ENCODE data around the gene GPR65.

Gene GPR65

DNA sequence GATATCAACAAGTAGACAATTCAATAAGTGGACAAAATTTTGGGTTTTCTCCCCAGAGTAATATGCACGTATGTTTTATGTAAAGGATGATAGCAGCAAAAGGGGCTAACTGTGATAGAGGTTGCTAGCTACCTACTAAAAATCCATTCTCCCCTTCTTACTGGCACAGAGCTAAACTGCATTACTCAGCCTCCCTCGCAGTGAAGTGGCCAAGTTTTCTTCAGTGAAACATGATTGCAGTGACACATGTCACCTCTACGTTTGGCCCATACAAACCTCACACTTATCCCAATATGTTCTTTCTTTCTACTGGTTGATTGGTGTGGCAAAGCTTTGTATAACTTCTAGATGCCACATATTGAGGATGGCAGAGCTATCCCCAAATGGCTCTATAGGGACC lies 34.3 kb downstream of the GPR65 start:
- DNase-seq = no peak

DNA sequence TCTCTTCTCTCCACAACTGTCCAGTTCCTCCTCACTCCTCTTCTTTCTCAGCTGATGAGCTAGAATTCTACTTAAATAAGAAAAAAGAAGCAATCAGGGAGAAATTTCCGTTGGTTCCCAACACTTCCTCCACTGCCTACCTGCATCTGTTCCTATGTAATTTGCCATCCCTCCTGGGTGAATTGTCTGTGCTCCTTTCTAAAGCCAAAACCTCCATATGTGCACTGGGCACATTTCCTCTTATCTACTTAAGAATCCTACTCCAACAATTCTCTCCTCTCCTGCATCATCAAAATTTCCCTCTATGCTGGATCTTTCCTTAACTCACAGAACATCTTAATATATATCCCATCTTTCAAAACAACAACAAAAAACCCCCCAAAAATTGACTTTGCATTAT lies 35.2 kb downstream of the GPR65 start:
- no peak for DNase-seq
- TF ChIP-seq GATA1 (IDR thresholded peaks at IDR 0.05; ENCODE audit: low read depth, low read length) (no peak), POLR2A (IDR thresholded peaks at IDR 0.05; ENCODE audit: low read length) (no peak)

More for the DNA sequence above, 34.3 kb downstream of the GPR65 start:
- TF ChIP-seq POLR2A (IDR thresholded peaks at IDR 0.05; ENCODE audit: low read length) = no peak
- TF ChIP-seq GATA1 (IDR thresholded peaks at IDR 0.05; ENCODE audit: low read depth, low read length) = no peak

DNA sequence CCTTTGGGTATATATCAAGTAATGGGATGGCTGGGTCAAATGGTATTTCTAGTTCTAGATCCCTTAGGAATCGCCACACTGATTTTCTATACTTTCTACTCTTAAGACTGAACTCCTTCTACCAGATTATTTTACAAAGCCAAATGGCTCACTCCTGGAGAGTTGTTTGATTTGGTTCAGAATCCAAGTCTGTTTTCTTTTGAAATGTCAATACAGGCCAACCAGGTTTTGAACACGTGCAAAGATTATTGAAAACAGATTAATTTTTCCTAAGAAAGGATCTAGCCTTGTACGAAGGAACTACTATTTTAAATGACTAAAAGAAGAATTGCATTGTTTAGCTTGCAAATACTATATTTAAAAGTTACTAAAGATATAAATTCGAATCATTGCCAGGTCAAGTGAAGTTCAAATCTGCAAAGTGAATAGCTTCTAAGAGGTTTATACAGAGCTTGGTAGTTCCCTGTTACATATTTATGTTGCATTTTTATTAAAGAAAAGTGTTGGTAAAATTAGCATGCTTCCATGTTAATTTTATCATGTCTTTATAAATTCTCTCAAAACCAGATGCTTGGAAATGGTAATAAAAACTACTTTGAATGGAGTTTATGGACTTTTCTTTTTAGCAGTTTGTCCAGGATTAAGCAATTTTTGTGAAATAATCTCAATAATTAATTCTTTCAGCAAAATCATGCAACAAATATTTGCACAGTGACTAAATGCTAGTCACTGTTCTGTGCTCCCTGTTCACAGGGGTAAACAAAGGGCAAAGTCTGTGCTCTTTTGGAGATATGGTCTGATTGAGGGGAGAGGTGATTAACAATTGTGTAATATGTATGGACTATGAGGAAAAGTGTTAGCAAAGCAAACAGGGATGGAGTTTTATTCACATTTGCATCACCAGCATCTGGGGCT lies 38.9 kb downstream of the GPR65 start:
- TF ChIP-seq POLR2A (IDR thresholded peaks at IDR 0.05; ENCODE audit: low read length) (no peak), GATA1 (IDR thresholded peaks at IDR 0.05; ENCODE audit: low read depth, low read length) (no peak)
- DNase-seq = no peak

DNA sequence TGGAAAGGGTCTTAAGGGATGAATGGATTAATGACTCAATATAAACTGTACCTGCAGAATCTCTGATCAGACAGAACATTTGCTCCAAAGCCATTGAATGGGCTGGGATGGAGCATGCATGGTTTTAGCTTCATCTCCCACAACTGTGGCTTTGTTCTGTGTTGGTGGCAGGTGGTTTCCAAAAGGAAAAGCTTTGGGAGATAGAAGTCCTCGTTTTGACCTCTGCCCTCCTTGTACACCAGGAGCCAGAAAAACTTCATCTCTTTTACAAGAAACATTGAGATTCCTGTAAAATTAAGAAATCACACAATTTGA lies 39.5 kb downstream of the GPR65 start:
- TF ChIP-seq POLR2A (IDR thresholded peaks at IDR 0.05; ENCODE audit: low read length) (no peak), GATA1 (IDR thresholded peaks at IDR 0.05; ENCODE audit: low read depth, low read length) (no peak)
- no peak for DNase-seq

DNA sequence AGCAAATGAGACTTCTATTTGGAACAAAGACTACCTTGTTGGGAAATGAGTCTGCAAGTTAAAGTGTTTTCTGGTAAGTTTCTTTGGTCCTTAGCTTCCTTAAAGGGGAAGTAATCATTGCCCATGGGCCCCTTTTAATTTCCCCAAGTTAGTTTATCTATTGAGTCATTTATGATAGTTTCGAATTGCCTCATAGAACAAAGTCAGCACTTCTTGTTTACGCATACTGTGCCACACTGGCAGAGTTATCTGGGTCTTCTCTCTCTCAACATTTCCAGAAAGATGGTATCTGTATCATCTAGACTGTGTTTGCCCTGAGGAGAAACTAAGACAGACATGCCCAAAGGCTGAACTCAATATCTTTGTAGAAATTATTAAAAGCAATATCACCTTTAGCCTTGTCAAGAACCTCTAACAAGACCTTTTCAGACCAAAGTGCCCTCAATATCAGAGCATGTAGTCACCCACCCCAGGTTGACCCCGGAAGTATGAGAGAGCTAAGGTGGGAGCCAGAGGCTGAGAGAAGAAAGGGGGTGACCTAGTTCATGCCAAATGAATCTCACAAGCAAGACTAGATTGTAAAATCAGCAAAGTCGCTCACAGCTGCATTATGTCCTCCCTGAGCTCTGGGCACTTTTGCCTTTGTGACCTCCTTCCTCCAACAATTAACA lies 40.0 kb downstream of the GPR65 start:
- TF ChIP-seq GATA1 (IDR thresholded peaks at IDR 0.05; ENCODE audit: low read depth, low read length) (no peak), POLR2A (IDR thresholded peaks at IDR 0.05; ENCODE audit: low read length) (no peak)
- no peak for DNase-seq

DNA sequence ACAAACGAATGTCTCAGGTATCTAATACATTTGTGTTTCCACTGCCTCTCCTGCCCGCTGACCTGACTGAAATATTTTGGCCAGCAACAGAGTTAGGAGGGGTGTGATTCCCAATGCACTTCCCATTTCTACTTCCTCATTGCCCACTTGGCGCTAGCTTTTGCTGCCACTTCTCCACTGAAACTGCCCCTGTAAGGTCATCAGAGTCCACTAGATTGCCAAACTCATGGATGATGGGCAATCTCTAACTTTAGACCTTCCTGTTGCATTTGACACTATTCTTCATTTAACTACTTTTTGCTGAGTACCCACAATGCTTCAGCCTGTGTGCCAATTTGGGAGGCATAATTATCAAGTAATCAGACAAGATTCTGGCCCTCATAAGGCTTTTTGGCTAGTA lies 40.8 kb downstream of the GPR65 start:
- no peak for TF ChIP-seq GATA1 (IDR thresholded peaks at IDR 0.05; ENCODE audit: low read depth, low read length)
- TF ChIP-seq POLR2A (IDR thresholded peaks at IDR 0.05; ENCODE audit: low read length) = no peak
- no peak for DNase-seq

DNA sequence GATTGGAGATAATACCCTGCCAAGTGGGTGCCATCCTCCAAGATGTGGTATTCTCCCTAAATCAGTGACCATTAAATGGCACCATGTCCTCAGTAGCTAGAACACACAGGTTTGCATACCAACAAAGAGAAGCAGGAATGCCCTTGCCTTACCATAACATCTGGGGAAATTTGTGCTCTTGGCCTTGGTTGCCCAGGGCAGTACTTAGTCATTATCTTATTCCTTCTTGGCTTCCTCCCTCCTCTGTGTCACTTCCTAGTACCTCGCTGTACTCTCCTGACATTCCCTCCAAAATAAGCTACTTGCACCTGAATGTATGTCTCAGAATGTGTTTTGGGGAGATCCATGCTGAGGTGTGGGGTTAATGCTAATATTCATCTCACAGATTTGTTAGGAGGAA lies 43.4 kb downstream of the GPR65 start:
- DNase-seq = no peak
- TF ChIP-seq POLR2A (IDR thresholded peaks at IDR 0.05; ENCODE audit: low read length) (no peak), GATA1 (IDR thresholded peaks at IDR 0.05; ENCODE audit: low read depth, low read length) (no peak)

DNA sequence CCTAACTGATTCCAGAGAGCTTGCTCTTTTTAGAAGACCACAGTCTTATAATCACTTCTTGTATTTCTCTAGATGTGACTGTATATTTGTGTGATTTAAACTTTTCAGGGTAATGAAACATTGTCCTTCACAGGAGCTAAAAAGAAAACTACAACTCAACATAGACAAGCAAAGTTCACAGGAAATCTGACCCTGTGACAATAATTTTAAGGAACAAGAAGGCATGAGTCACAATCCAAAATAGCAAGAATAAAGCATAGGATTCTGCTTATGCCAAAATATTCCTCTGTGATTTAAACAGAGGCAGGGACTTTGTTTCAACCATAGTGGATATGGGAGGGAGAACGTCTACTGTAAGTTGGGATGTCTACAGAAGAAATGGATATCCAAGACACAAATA lies 44.3 kb downstream of the GPR65 start:
- TF ChIP-seq POLR2A (IDR thresholded peaks at IDR 0.05; ENCODE audit: low read length) (no peak), GATA1 (IDR thresholded peaks at IDR 0.05; ENCODE audit: low read depth, low read length) (no peak)
- no peak for DNase-seq

DNA sequence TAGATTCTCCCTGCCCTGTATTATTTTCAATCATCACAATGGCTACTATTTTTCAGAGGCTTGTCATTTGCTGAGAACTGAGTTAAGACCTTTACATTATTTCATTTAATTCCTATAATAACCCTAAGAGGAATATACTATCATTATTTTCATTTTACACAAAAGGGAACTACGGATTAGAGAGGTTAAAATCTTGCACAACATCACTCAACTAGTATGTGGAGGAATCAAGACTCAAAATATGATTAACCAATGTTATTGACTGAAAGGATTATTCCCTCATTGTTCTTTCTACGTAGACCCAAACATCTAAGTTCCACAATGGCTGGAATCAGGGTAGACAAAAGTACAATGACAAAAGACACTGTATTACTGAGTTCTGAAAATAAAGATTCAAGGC lies 45.0 kb downstream of the GPR65 start:
- DNase-seq = no peak
- TF ChIP-seq GATA1 (IDR thresholded peaks at IDR 0.05; ENCODE audit: low read depth, low read length) = no peak

DNA sequence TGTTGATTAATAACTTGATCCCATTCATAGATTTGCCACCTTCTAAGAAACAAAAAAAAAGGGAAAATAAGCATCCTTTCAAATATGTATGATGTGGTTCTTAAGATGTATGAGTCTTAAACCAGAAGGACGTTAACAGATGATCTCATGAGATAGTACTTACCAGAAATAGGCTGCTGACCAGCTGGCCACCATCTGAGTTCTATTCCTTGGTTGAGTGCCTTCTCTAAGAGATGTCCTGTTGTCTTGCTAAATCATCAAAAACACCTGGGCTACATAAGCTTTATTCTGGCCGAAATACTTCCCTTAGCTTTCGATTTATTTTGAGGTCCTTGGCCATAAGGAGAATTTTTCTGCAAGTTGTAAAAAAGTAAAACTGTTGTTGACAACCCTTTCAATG lies 55.6 kb downstream of the GPR65 start:
- DNase-seq = no peak
- no peak for TF ChIP-seq POLR2A (IDR thresholded peaks at IDR 0.05; ENCODE audit: low read length)
- no peak for TF ChIP-seq GATA1 (IDR thresholded peaks at IDR 0.05; ENCODE audit: low read depth, low read length)

DNA sequence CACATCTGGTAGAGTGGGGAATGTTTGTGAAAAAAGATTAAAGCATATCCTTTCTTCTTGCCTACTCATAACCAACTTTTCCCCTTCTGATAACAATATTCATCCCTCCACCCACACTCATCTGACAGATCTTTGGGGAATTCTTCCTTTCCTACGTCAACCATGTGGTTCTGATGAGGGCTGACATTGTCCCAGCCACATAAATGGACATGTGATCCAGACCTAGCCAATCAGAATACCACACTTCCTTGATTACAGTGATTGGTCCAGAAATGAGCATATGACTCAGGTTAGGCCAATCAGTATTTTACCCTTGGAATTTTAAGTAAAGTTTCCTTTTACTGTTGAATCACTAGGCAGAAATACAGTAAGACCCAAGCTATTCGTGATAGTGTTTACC lies 58.9 kb downstream of the GPR65 start:
- TF ChIP-seq POLR2A (IDR thresholded peaks at IDR 0.05; ENCODE audit: low read length) (no peak), GATA1 (IDR thresholded peaks at IDR 0.05; ENCODE audit: low read depth, low read length) (no peak)
- DNase-seq = no peak

Measured in erythroblast (primary cell).